ENCODE data around the gene MTMR3. TPM values are rescaled to one million over a fixed set of nuclear protein-coding genes. Genes with fewer than 3 reads are reported as not detected.

MTMR3 gene
- total RNA-seq, 1 donor, result 26.9 TPM

GRCh38 chr22:30073743-30074142 lies 190.8 kb downstream of the MTMR3 start:
- TF ChIP-seq CTCF (IDR thresholded peaks at IDR 0.05; ENCODE audit: insufficient read depth, low read length), result no peak
- DNase-seq (ENCODE audit: low read depth), result no peak
- no peak overlapping the region for H3K4me3 ChIP-seq (ENCODE audit: low read depth, low read length)

- DNase-seq (ENCODE audit: low read depth), result no peak
- no peak for TF ChIP-seq CTCF (IDR thresholded peaks at IDR 0.05; ENCODE audit: insufficient read depth, low read length)
- H3K4me3 ChIP-seq (ENCODE audit: low read depth, low read length), result no peak overlapping the region
Measured at GRCh38 chr22:30074147-30074546, 191.2 kb downstream of the MTMR3 start.

GRCh38 chr22:30074994-30075393 lies 192.0 kb downstream of the MTMR3 start:
- H3K4me3 ChIP-seq (ENCODE audit: low read depth, low read length), result no peak overlapping the region
- TF ChIP-seq CTCF (IDR thresholded peaks at IDR 0.05; ENCODE audit: insufficient read depth, low read length), result no peak
- DNase-seq (ENCODE audit: low read depth), result no peak

GRCh38 chr22:30077279-30077880 lies 194.4 kb downstream of the MTMR3 start:
- no peak for TF ChIP-seq CTCF (IDR thresholded peaks at IDR 0.05; ENCODE audit: insufficient read depth, low read length)
- no peak overlapping the region for H3K4me3 ChIP-seq (ENCODE audit: low read depth, low read length)
- no peak for DNase-seq (ENCODE audit: low read depth)

GRCh38 chr22:30078320-30079311 lies 195.6 kb downstream of the MTMR3 start:
- DNase-seq (ENCODE audit: low read depth), result no peak
- no peak for TF ChIP-seq CTCF (IDR thresholded peaks at IDR 0.05; ENCODE audit: insufficient read depth, low read length)
- no peak overlapping the region for H3K4me3 ChIP-seq (ENCODE audit: low read depth, low read length)

GRCh38 chr22:30079952-30080533 lies 197.1 kb downstream of the MTMR3 start, which contains the start of gene HORMAD2:
Gene HORMAD2, plus strand, starts transcription at chr22:30080464. Its CDS starts 13,489 bp downstream, at chr22:30093953.
- DNase-seq (ENCODE audit: low read depth), result no peak
- TF ChIP-seq CTCF (IDR thresholded peaks at IDR 0.05; ENCODE audit: insufficient read depth, low read length), result no peak
- H3K4me3 ChIP-seq (ENCODE audit: low read depth, low read length), result no peak within 1 kb of the TSS

Small RNA genes within 50 kb of the gene (small RNA-seq; reads per million reads assigned to genes)
- gene MIR6818 (not detected), gene RNU6-331P (not detected)

Other genes with a start within 250 kb of the MTMR3 start
- gene CABP7, start 163.2 kb upstream of the MTMR3 start, total RNA-seq (ENCODE audit: low replicate concordance), result not detected in 2 replicates
- 10.6 and 17.2 TPM in 2 replicates for gene ZMAT5, start 116.2 kb upstream of the MTMR3 start, total RNA-seq (ENCODE audit: low replicate concordance)
- gene UQCR10, start 115.8 kb upstream of the MTMR3 start, total RNA-seq (ENCODE audit: low replicate concordance), result 11.9 and 53.2 TPM in 2 replicates
- 22.4 and 33.6 TPM in 2 replicates for gene ASCC2, start 44.9 kb upstream of the MTMR3 start, total RNA-seq (ENCODE audit: low replicate concordance)
- not detected in 2 replicates for gene HORMAD2, start 197.3 kb downstream of the MTMR3 start, total RNA-seq (ENCODE audit: low replicate concordance)